ENCODE data around the gene PTCD3.

PTCD3 gene

GRCh38 chr2:86147793-86148192 is 41.8 kb downstream of the PTCD3 start:
- H3K4me1 ChIP-seq (ENCODE audit: control insufficient read depth, insufficient read depth, low read length, poor library complexity, severe bottlenecking), result no peaks in the 10 kb centered on the region
- no peaks in the 10 kb centered on the region for H3K9me3 ChIP-seq (ENCODE audit: control insufficient read depth, low read length)
- H3K4me3 ChIP-seq (ENCODE audit: extremely low read depth, insufficient read depth, low read length, poor library complexity, severe bottlenecking), result no peak overlapping the region
- WGBS, 2 experiments (ENCODE audit: insufficient coverage in 2 of 2), result 94 to 95% methylated on average over 2 of the region's 2 CpGs
- H3K27ac ChIP-seq (ENCODE audit: low read depth, low read length, severe bottlenecking), result no peak overlapping the region
- peaks cover 93% of the 10 kb centered on the region for H3K36me3 ChIP-seq (ENCODE audit: control insufficient read depth, insufficient read depth, low read length)

GRCh38 chr2:86150502-86150901 is 44.5 kb downstream of the PTCD3 start:
- Histone ChIP-seq H3K4me1 (ENCODE audit: control insufficient read depth, insufficient read depth, low read length, poor library complexity, severe bottlenecking) (no peaks in the 10 kb centered on the region), H3K9me3 (ENCODE audit: control insufficient read depth, low read length) (no peaks in the 10 kb centered on the region), H3K27ac (ENCODE audit: low read depth, low read length, severe bottlenecking) (no peak overlapping the region), H3K36me3 (ENCODE audit: control insufficient read depth, insufficient read depth, low read length) (peaks cover 78% of the 10 kb centered on the region), H3K4me3 (ENCODE audit: extremely low read depth, insufficient read depth, low read length, poor library complexity, severe bottlenecking) (no peak overlapping the region)
- 88 to 95% methylated on average over 1 to 2 of the region's 2 CpGs for WGBS, 2 experiments (ENCODE audit: insufficient coverage in 2 of 2)

GRCh38 chr2:86157009-86157556 is 51.0 kb downstream of the PTCD3 start:
- H3K4me3 ChIP-seq (ENCODE audit: extremely low read depth, insufficient read depth, low read length, poor library complexity, severe bottlenecking), result no peak overlapping the region
- WGBS, 2 experiments (ENCODE audit: insufficient coverage in 2 of 2), result 90 to 100% methylated on average over 2 of the region's 2 CpGs
- H3K4me1 ChIP-seq (ENCODE audit: control insufficient read depth, insufficient read depth, low read length, poor library complexity, severe bottlenecking), result no peaks in the 10 kb centered on the region
- no peak overlapping the region for H3K27ac ChIP-seq (ENCODE audit: low read depth, low read length, severe bottlenecking)
- H3K36me3 ChIP-seq (ENCODE audit: control insufficient read depth, insufficient read depth, low read length), result peaks cover 80% of the 10 kb centered on the region
- no peaks in the 10 kb centered on the region for H3K9me3 ChIP-seq (ENCODE audit: control insufficient read depth, low read length)

GRCh38 chr2:86158286-86158685 is 52.3 kb downstream of the PTCD3 start:
- no peak overlapping the region for H3K27ac ChIP-seq (ENCODE audit: low read depth, low read length, severe bottlenecking)
- H3K4me1 ChIP-seq (ENCODE audit: control insufficient read depth, insufficient read depth, low read length, poor library complexity, severe bottlenecking), result no peaks in the 10 kb centered on the region
- no peaks in the 10 kb centered on the region for H3K9me3 ChIP-seq (ENCODE audit: control insufficient read depth, low read length)
- WGBS, 2 experiments (ENCODE audit: insufficient coverage in 2 of 2), result 100% methylated on average over 3 of the region's 4 CpGs; no CpG with 5 or more reads in 1 of the 2 experiments
- H3K36me3 ChIP-seq (ENCODE audit: control insufficient read depth, insufficient read depth, low read length), result peaks cover 81% of the 10 kb centered on the region
- no peak overlapping the region for H3K4me3 ChIP-seq (ENCODE audit: extremely low read depth, insufficient read depth, low read length, poor library complexity, severe bottlenecking)

- no peaks in the 10 kb centered on the region for H3K4me1 ChIP-seq (ENCODE audit: control insufficient read depth, insufficient read depth, low read length, poor library complexity, severe bottlenecking)
- 94 to 100% methylated on average over 3 to 5 of the region's 6 CpGs for WGBS, 2 experiments (ENCODE audit: insufficient coverage in 2 of 2)
- peaks cover 92% of the 10 kb centered on the region for H3K36me3 ChIP-seq (ENCODE audit: control insufficient read depth, insufficient read depth, low read length)
- no peak overlapping the region for H3K27ac ChIP-seq (ENCODE audit: low read depth, low read length, severe bottlenecking)
- H3K4me3 ChIP-seq (ENCODE audit: extremely low read depth, insufficient read depth, low read length, poor library complexity, severe bottlenecking), result no peak overlapping the region
- no peaks in the 10 kb centered on the region for H3K9me3 ChIP-seq (ENCODE audit: control insufficient read depth, low read length)
Measured at GRCh38 chr2:86160156-86160952, 54.3 kb downstream of the PTCD3 start.

GRCh38 chr2:86170449-86170848 is 64.4 kb downstream of the PTCD3 start:
- no CpG with 5 or more reads among the region's 4 CpGs for WGBS, 2 experiments (ENCODE audit: insufficient coverage in 2 of 2)
- H3K9me3 ChIP-seq (ENCODE audit: control insufficient read depth, low read length), result no peaks in the 10 kb centered on the region
- H3K36me3 ChIP-seq (ENCODE audit: control insufficient read depth, insufficient read depth, low read length), result peaks cover 66% of the 10 kb centered on the region
- H3K27ac ChIP-seq (ENCODE audit: low read depth, low read length, severe bottlenecking), result no peak overlapping the region
- H3K4me3 ChIP-seq (ENCODE audit: extremely low read depth, insufficient read depth, low read length, poor library complexity, severe bottlenecking), result no peak overlapping the region
- no peaks in the 10 kb centered on the region for H3K4me1 ChIP-seq (ENCODE audit: control insufficient read depth, insufficient read depth, low read length, poor library complexity, severe bottlenecking)

GRCh38 chr2:86171295-86171694 is 65.3 kb downstream of the PTCD3 start:
- no peaks in the 10 kb centered on the region for H3K9me3 ChIP-seq (ENCODE audit: control insufficient read depth, low read length)
- H3K4me3 ChIP-seq (ENCODE audit: extremely low read depth, insufficient read depth, low read length, poor library complexity, severe bottlenecking), result no peak overlapping the region
- no peaks in the 10 kb centered on the region for H3K4me1 ChIP-seq (ENCODE audit: control insufficient read depth, insufficient read depth, low read length, poor library complexity, severe bottlenecking)
- peaks cover 69% of the 10 kb centered on the region for H3K36me3 ChIP-seq (ENCODE audit: control insufficient read depth, insufficient read depth, low read length)
- H3K27ac ChIP-seq (ENCODE audit: low read depth, low read length, severe bottlenecking), result no peak overlapping the region
- no CpG with 5 or more reads among the region's 3 CpGs for WGBS, 2 experiments (ENCODE audit: insufficient coverage in 2 of 2)

GRCh38 chr2:86172610-86173009 is 66.6 kb downstream of the PTCD3 start:
- H3K4me3 ChIP-seq (ENCODE audit: extremely low read depth, insufficient read depth, low read length, poor library complexity, severe bottlenecking), result no peak overlapping the region
- H3K4me1 ChIP-seq (ENCODE audit: control insufficient read depth, insufficient read depth, low read length, poor library complexity, severe bottlenecking), result no peaks in the 10 kb centered on the region
- 80 to 100% methylated on average over 1 of the region's 2 CpGs for WGBS, 2 experiments (ENCODE audit: insufficient coverage in 2 of 2)
- H3K36me3 ChIP-seq (ENCODE audit: control insufficient read depth, insufficient read depth, low read length), result peaks cover 75% of the 10 kb centered on the region
- H3K27ac ChIP-seq (ENCODE audit: low read depth, low read length, severe bottlenecking), result no peak overlapping the region
- no peaks in the 10 kb centered on the region for H3K9me3 ChIP-seq (ENCODE audit: control insufficient read depth, low read length)

- H3K9me3 ChIP-seq (ENCODE audit: control insufficient read depth, low read length), result no peaks in the 10 kb centered on the region
- no peaks in the 10 kb centered on the region for H3K4me1 ChIP-seq (ENCODE audit: control insufficient read depth, insufficient read depth, low read length, poor library complexity, severe bottlenecking)
- H3K4me3 ChIP-seq (ENCODE audit: extremely low read depth, insufficient read depth, low read length, poor library complexity, severe bottlenecking), result no peak overlapping the region
- H3K27ac ChIP-seq (ENCODE audit: low read depth, low read length, severe bottlenecking), result no peak overlapping the region
- H3K36me3 ChIP-seq (ENCODE audit: control insufficient read depth, insufficient read depth, low read length), result peaks cover 76% of the 10 kb centered on the region
- 100% methylated on average over 2 of the region's 2 CpGs; no CpG with 5 or more reads in 1 of the 2 experiments for WGBS, 2 experiments (ENCODE audit: insufficient coverage in 2 of 2)
Measured at GRCh38 chr2:86174445-86174844, 68.4 kb downstream of the PTCD3 start.

GRCh38 chr2:86175828-86176227 is 69.8 kb downstream of the PTCD3 start:
- Histone ChIP-seq H3K4me1 (ENCODE audit: control insufficient read depth, insufficient read depth, low read length, poor library complexity, severe bottlenecking) (no peaks in the 10 kb centered on the region), H3K27ac (ENCODE audit: low read depth, low read length, severe bottlenecking) (no peak overlapping the region), H3K9me3 (ENCODE audit: control insufficient read depth, low read length) (no peaks in the 10 kb centered on the region), H3K36me3 (ENCODE audit: control insufficient read depth, insufficient read depth, low read length) (peaks cover 75% of the 10 kb centered on the region), H3K4me3 (ENCODE audit: extremely low read depth, insufficient read depth, low read length, poor library complexity, severe bottlenecking) (no peak overlapping the region)
- WGBS, 2 experiments (ENCODE audit: insufficient coverage in 2 of 2), result 100% methylated on average over 1 of the region's 1 CpG

- no peak overlapping the region for H3K27ac ChIP-seq (ENCODE audit: low read depth, low read length, severe bottlenecking)
- no peaks in the 10 kb centered on the region for H3K4me1 ChIP-seq (ENCODE audit: control insufficient read depth, insufficient read depth, low read length, poor library complexity, severe bottlenecking)
- no peaks in the 10 kb centered on the region for H3K9me3 ChIP-seq (ENCODE audit: control insufficient read depth, low read length)
- H3K36me3 ChIP-seq (ENCODE audit: control insufficient read depth, insufficient read depth, low read length), result peaks cover 71% of the 10 kb centered on the region
- no peak overlapping the region for H3K4me3 ChIP-seq (ENCODE audit: extremely low read depth, insufficient read depth, low read length, poor library complexity, severe bottlenecking)
Measured at GRCh38 chr2:86176597-86176996, 70.6 kb downstream of the PTCD3 start.

All from mesodermal cell (in vitro differentiated cells).